HT-29 (cell line): ENCODE results near the gene ITFG1. TPM values are rescaled to one million over a fixed set of nuclear protein-coding genes. Genes with fewer than 3 reads are reported as not detected.
"Not testable (repeated sequence)": the region's sequence is repeated elsewhere in the genome, so short reads cannot be mapped to it uniquely, and the experiment has no call there.

Experiments
- DNase-seq: peaks from one replicate; pipeline ENCODE4 v3.0.0-alpha.2; 2015; ENCODE audit warnings: low spot score
- total RNA-seq: library from RNA; depleted of rRNA; stranded (reverse); fragments of >200 nt; shearing (Covaris generic); gene quantifications from 2 replicates; pipeline ENCODE4 v1.2.3, GENCODE V29; 2014

Gene ITFG1
- total RNA-seq, 1 experiment from 2014 or later = 11.3 TPM

- no peak for DNase-seq
Measured at GRCh38 chr16:47247690-47248089, 213.2 kb downstream of the ITFG1 start.

DNA sequence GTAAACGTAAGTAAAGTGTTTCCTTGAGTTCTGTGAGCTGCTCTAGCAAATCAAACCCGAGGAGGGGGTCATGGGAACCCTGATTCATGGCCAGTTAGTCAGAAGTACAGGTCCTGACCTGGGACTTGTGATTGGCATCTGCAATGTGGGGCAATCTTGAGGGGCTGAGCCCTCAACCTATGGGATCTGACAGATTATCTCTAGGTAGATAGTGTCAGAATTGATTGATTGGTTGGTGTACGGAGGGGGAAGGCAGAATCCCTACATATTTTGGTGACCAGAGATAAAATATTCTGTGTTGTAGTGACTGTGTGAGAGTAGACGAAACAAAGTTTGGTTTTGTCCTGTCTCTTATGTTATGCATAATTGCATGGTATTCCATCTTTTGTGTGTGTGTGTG is 216.7 kb downstream of the ITFG1 start:
- no peak for DNase-seq

GRCh38 chr16:47241061-47241460 is 219.8 kb downstream of the ITFG1 start:
- DNase-seq = no peak

GRCh38 chr16:47236716-47237115 is 224.1 kb downstream of the ITFG1 start:
- no peak for DNase-seq

GRCh38 chr16:47230296-47230695 is 230.6 kb downstream of the ITFG1 start:
- no peak for DNase-seq

DNA sequence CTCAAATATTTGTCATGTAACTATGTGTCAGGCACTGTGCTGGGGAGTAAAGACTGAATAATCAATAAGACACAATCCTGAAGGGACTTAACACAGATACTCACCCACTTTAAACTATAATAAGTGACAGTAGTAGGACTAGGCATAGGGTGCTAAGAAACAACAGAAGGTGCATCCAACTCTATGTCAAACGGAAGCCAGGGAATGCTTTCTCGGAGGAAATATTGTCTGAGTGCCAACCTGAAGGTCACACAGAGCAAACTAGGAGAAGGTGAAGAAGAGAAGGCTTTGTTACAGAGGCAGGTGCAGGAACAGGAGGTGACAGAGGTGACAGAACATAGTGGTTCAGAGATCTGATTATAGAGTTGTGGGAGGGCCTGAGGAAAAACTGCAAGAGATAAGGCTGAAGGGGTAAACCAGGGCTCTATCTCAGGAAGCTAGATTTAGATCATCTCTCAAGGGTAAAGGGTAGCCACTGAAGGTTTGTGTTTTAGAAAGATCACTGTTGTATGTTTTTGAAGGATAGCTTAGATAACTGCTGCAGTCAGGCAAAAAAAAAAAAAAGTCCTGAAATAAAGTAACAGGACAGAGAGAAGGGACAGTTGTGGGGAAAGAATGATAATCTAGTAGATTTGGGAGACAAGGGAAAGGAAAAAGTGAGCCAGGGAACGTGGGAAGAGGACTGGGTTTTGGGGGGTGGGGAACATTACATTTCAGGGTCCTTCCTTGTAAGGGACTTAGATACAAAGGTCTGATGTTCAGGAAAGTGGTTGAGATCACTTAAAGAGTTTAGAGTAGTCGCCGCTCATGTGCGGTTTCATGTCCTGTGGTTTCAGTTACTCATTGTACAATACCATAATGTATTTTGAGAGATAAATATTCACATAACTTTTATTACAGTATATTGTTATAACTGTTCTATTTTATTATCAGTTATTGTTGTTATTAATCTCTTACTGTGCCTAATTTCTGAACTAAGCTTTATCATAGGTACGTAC is 231.5 kb downstream of the ITFG1 start:
- no peak for DNase-seq

DNA sequence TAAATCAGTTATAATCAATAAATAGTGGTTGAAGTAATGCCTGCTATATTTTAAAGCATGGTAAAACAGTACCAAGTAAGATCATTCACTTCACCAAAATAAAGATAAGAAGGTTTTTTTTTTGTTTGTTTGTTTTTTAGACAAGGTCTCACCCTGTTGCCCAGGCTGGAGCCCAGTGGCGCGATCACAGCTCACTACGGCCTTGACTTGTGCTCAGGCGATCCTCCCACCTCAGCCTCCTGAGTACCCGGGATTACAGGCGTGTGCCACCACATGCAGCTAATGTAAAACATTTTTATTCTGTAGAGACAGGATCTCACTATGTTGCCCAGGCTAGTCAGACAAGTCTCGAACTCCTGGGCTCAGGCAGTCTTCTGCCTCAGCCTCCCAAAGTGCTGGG is 232.6 kb downstream of the ITFG1 start:
- DNase-seq = no peak

- DNase-seq = no peak
Measured at GRCh38 chr16:47213761-47214440, 247.0 kb downstream of the ITFG1 start.

DNA sequence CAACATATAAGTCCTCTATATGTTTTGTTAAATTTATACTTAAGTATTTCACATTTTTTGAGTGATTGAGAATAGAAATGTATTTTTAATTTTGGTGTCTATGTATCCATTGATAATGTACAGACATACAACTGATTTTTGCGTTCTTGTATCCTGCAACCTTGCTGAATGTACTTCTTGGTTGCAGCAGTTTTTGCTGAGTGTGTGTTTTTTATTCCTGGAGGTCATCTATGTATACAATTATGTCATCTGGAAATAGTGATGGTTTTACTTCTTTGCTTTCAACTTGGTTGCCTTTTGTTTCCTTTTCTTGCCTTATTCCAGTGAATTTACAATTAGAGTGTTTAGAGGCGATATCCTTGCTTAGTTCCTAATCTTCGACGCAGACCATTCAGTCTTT is 249.6 kb downstream of the ITFG1 start:
- no peak for DNase-seq

- no peak for DNase-seq
Measured at GRCh38 chr16:47204736-47205504, 255.9 kb downstream of the ITFG1 start.

DNA sequence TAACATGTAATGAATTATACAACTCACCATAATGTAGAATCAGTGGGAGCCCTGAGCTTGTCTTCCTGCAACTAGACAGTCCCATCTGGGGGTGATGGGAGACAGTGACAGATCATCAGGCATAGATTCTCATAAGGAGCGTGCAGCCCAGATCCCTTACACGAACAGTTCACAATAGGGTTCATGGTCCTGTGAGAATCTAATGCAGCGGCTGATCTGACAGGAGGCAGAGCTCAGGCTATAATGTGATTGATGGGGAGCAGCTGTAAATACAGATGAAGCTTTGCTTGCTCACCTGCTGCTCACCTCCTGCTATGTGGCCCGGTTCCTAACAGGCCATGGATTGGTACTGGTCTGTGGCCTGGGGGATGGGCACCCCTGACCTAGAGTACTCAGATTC is 257.4 kb downstream of the ITFG1 start:
- DNase-seq = not testable (repeated sequence)

GRCh38 chr16:47198180-47198575 is 262.7 kb downstream of the ITFG1 start:
- DNase-seq = no peak

- no peak for DNase-seq
Measured at GRCh38 chr16:47197536-47198179, 263.2 kb downstream of the ITFG1 start.

DNA sequence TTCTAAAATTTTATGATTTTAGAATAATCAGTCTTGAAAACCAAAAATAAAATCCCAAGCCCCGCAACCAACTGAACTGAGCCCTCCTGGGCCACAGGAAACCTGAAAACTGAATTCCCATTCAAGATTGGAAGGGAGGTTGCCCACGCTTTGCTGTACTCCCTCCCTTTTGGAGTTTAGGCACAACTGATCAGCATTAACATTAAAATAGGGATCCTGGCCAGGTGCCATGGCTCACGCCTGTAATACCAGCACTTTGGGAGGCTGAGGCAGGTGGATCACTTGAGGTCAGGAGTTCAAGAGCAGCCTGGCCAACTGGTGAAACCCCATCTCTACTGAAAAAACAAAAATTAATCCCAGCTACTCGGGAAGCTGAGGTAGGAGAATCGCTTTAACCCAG is 264.4 kb downstream of the ITFG1 start:
- DNase-seq = no peak

- no peak for DNase-seq
Measured at GRCh38 chr16:47182318-47182717, 278.5 kb downstream of the ITFG1 start.

DNA sequence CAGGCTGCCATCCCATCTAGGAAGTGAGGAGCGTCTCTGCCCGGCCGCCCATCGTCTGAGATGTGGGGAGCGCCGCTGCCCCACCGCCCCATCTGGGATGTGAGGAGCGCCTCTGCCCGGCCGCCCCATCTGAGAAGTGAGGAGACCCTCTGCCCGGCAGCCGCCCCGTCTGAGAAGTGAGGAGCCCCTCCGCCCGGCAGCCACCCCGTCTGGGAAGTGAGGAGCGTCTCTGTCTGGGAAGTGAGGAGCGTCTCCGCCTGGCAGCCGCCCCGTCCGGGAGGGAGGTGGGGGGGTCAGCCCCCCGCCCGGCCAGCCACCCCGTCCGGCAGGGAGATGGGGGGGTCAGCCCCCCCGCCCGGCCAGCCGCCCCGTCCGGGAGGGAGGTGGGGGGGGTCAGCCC is 279.8 kb downstream of the ITFG1 start:
- not testable (repeated sequence) for DNase-seq

DNA sequence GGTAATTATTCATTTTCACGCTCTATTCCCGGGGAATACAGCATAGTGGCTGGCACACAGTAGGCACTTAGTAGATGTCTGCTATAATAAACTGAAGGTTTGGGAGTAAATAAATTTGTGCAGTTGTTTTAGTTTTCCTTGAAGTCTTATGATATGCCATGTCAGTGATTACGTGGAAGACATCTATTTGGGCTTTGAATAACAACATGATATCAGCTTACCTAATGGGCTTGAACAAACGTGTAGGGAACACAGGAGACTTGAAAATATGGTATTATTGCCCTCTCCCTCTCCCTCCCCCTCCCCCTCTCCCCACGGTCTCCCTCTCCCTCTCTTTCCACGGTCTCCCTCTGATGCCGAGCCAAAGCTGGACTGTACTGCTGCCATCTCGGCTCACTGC is 280.8 kb downstream of the ITFG1 start:
- DNase-seq = no peak

DNA sequence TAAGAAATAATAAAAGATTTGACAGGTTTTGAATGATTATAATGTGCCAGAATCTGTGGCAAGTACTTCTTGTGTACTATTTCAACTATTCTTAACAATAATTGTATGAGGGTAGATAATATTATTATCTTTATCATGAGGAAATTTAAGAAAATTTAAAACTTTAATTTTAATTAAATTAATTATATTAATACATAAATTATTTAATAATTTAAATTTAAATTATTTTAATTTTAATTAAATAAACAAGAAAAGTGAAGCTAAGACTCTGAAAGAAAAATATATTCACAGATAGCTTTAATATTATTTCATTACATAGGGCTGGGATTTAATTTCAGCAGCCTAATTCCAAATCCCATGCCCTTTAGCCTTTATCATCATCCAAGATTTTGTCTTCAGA is 285.7 kb downstream of the ITFG1 start:
- DNase-seq = no peak

DNA sequence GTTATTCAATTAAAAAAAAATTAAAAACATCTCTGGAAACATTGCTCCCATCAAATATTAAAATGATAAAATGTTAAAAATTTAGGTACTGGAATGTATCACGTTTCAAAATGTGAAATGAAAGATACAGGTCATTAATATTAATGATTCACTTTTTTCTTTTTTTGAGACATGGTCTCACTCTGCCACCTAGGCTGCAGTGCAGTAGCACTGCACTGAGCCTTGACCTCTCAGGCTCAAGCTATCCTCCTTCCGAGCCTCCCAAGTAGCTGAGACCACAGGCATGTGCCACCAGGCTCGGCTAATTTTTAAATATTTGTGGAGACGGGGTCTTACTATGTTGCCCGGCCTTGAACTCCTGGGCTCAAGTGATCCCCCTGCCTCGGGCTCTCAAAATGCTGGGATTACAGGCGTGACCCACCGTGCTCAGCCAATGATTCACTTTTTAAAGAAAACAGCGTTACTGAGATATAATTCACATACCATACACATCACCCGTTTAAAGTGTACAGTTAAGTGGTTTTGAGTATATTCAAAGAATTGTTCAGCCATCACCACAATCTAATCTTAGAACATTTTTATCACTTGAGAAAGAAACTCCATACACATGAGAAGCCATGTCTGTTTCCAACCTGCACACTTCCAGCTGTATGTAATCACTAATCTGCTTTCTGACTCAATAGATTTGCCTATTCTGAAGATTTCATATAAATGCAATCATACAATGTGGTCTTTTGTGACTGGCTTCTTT is 298.0 kb downstream of the ITFG1 start:
- DNase-seq = no peak

DNA sequence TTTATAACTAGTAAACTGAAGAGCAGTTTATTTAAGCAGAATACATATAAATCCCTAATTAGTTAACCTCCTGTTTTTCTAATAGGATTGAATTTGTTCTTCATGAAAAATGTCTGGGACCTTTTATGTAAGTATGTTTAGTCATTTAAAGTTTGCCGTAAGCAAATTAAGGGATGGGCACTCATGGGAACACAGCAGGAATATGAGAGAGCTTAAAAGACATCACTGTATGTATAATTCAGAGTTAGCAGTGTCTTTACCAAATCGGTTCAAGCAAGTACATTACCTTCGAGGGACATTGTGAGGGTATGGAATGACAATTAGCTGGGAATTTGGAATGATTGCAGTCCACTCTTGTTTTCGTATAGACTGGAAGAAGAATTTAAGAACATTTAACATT is 299.4 kb downstream of the ITFG1 start:
- no peak for DNase-seq

DNA sequence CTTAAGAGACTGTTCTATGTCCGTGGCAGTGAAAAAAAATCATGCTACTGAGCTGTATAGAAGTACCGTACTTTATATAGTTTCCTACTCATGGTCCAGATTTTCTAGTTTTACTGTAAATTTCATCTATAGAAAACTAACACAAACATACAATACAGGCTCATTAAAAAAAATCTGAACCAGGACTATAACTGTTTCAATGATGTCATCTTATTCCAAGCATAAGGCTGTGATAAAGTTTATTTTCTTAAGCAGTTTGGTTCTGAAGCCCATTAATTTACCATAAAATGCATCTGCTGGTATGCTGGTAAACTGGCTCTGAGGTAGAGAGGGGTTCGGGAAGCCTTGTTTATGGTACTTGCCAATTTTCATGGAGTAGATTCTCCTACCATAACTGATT is 300.4 kb downstream of the ITFG1 start:
- DNase-seq = no peak
